Caco-2 (cell line): Measurements from ENCODE around the gene MAD1L1. TPM values are rescaled to one million over a fixed set of nuclear protein-coding genes. Genes with fewer than 3 reads are reported as not detected.

ENCODE experiments used
- BruUV-seq: library from RNA; stranded (reverse); fragments of 400-500 nt; replicated peaks from 2 replicates; lab custom pipeline; 2021; lab: Mats Ljungman, UMichigan
- CTCF ChIA-PET: fragments of 300-600 bp; sonication (Branson Sonifier 250); formaldehyde crosslinking; loops from one replicate; lab custom pipeline; 2022; ENCODE audit warnings: antibody characterized with exemption; lab: Charles Lee
- POLR2A ChIA-PET: fragments of 300-600 bp; sonication (Branson Sonifier 250); formaldehyde crosslinking; loops from one replicate; lab custom pipeline; 2022; ENCODE audit warnings: antibody characterized with exemption; lab: Charles Lee
- DNase-seq, 2 experiments: peaks; one replicate each; pipeline versions ENCODE4 v3.0.0 to v3.0.0-alpha.2; 2020 to 2022
- H3K27me3 ChIP-seq: replicated peaks from 2 replicates; pipeline ENCODE4 v1.6.0; 2011; ENCODE audit warnings: low read length; ENCODE audit not compliant: control insufficient read depth, insufficient read depth
- H3K36me3 ChIP-seq: 2 replicates; pipeline ENCODE4 v1.5.1; 2011; ENCODE audit warnings: low read length; ENCODE audit not compliant: control insufficient read depth, insufficient read depth
- H3K4me1 ChIP-seq: fragments of 250-450 bp; sonication (Bioruptor Pico); 2 replicates; pipeline ENCODE4 v1.5.1; 2020; ENCODE audit warnings: mild to moderate bottlenecking
- H3K4me3 ChIP-seq: 2 replicates; pipeline ENCODE4 v1.5.1; 2011; ENCODE audit warnings: low read depth, mild to moderate bottlenecking, control low read depth, low read length
- H3K9me3 ChIP-seq: fragments of 250-450 bp; sonication (Bioruptor Pico); 2 replicates; pipeline ENCODE4 v1.5.1; 2020; ENCODE audit warnings: mild to moderate bottlenecking, moderate library complexity
- H3K27ac Mint-ChIP-seq: one replicate; pipeline ENCODE4 v1.8.0; 2022; ENCODE audit warnings: mixed read lengths; ENCODE audit not compliant: unreplicated experiment
- H3K27me3 Mint-ChIP-seq: one replicate; pipeline ENCODE4 v1.8.0; 2022; ENCODE audit warnings: mixed read lengths; ENCODE audit not compliant: insufficient read depth, unreplicated experiment
- H3K36me3 Mint-ChIP-seq: one replicate; pipeline ENCODE4 v1.8.0; 2022; ENCODE audit warnings: mild to moderate bottlenecking, mixed read lengths; ENCODE audit not compliant: insufficient read depth, unreplicated experiment
- H3K4me1 Mint-ChIP-seq: one replicate; pipeline ENCODE4 v1.8.0; 2022; ENCODE audit warnings: low read depth, mixed read lengths; ENCODE audit not compliant: unreplicated experiment
- H3K4me3 Mint-ChIP-seq: one replicate; pipeline ENCODE4 v1.8.0; 2022; ENCODE audit warnings: mild to moderate bottlenecking, moderate library complexity, mixed read lengths; ENCODE audit not compliant: unreplicated experiment
- H3K9me3 Mint-ChIP-seq: one replicate; pipeline ENCODE4 v1.8.0; 2022; ENCODE audit warnings: mixed read lengths; ENCODE audit not compliant: unreplicated experiment
- CTCF ChIP-seq, 2 experiments: fragments of 200-600 bp in 1 of 2; IDR thresholded peaks; 1 replicate in 1 of 2; 2 replicates in 1 of 2; pipeline versions ENCODE4 v1.5.1 to v1.8.0; 2011 to 2022; ENCODE audit warnings: antibody characterized with exemption in 1 of 2, control low read depth in 1 of 2, inconsistent platforms in 1 of 2, low read depth in 1 of 2, low read length in 1 of 2, mild to moderate bottlenecking in 1 of 2, moderate library complexity in 1 of 2; ENCODE audit not compliant: insufficient read depth in 1 of 2, severe bottlenecking in 1 of 2, unreplicated experiment in 1 of 2
- intact Hi-C: fragments of 100-400 bp; cut with micrococcal nuclease; formaldehyde crosslinking; loops from one replicate; pipeline ENCODE4 v1.10.0; 2022; ENCODE audit not compliant: unreplicated experiment
- total RNA-seq: library from RNA; stranded (reverse); gene quantifications from 2 replicates; pipeline ENCODE4 v1.2.3, GENCODE V29; 2022

The MAD1L1 gene
- total RNA-seq, 1 experiment from 2014 or later: 58.6 TPM

DNA sequence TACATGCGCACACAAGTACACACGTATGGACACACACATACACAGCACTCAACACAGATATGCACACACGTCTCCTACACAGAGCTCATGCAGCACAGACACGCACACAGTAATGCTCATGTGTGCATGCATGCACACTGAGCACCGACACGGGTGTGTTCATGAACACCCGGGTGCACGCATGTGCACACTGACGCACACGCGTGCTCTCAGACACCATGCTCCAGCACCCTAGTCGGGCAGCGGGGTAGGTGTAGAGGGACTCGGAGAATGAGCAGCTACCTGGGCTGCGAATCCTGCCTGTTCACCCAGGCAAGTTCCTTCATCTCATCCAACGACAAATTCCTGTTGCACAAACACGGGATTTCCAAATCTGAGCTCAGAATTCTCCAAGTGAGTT, 184.7 kb downstream of the MAD1L1 start:
- H3K36me3 Mint-ChIP-seq: peaks cover 36% of the 10 kb centered on the region
- no peak overlapping the region for H3K27ac Mint-ChIP-seq
- H3K27me3 Mint-ChIP-seq: no peaks in the 10 kb centered on the region
- H3K4me1 ChIP-seq: no peaks in the 10 kb centered on the region
- no peaks in the 10 kb centered on the region for H3K27me3 ChIP-seq
- no peak for TF ChIP-seq CTCF (IDR thresholded peaks at IDR 0.05; ENCODE audit: insufficient read depth in 1 of 2, low read depth in 1 of 2, low read length in 1 of 2, severe bottlenecking in 1 of 2, unreplicated experiment in 1 of 2)
- H3K36me3 ChIP-seq: peaks cover 1% of the 10 kb centered on the region; the same call in 1 of the 2 replicates
- no peak overlapping the region for H3K4me3 Mint-ChIP-seq
- no peaks in the 10 kb centered on the region for H3K9me3 ChIP-seq
- intact Hi-C loops: no loop called here
- DNase-seq: no peak
- CTCF ChIA-PET: no interaction called here
- H3K4me1 Mint-ChIP-seq: no peaks in the 10 kb centered on the region
- H3K4me3 ChIP-seq: no peak overlapping the region
- no peaks in the 10 kb centered on the region for H3K9me3 Mint-ChIP-seq
- POLR2A ChIA-PET: no interaction called here
- BruUV-seq: no TSS peak

- BruUV-seq: no TSS peak
- TF ChIP-seq CTCF (IDR thresholded peaks at IDR 0.05; ENCODE audit: insufficient read depth in 1 of 2, low read depth in 1 of 2, low read length in 1 of 2, severe bottlenecking in 1 of 2, unreplicated experiment in 1 of 2): no peak
- intact Hi-C loops: no loop called here
- Histone ChIP-seq H3K36me3 (peaks cover 1% of the 10 kb centered on the region; the same call in 1 of the 2 replicates), H3K4me1 (no peaks in the 10 kb centered on the region), H3K27me3 (no peaks in the 10 kb centered on the region), H3K4me3 (no peak overlapping the region), H3K9me3 (no peaks in the 10 kb centered on the region)
- no peaks in the 10 kb centered on the region for H3K27me3 Mint-ChIP-seq
- H3K4me3 Mint-ChIP-seq: no peak overlapping the region
- H3K9me3 Mint-ChIP-seq: no peaks in the 10 kb centered on the region
- CTCF ChIA-PET: no interaction called here
- H3K4me1 Mint-ChIP-seq: no peaks in the 10 kb centered on the region
- POLR2A ChIA-PET: no interaction called here
- H3K36me3 Mint-ChIP-seq: peaks cover 38% of the 10 kb centered on the region
- no peak overlapping the region for H3K27ac Mint-ChIP-seq
- no peak for DNase-seq
These were observed 185.9 kb downstream of the MAD1L1 start for GRCh38 chr7:2046581-2047565.

DNA sequence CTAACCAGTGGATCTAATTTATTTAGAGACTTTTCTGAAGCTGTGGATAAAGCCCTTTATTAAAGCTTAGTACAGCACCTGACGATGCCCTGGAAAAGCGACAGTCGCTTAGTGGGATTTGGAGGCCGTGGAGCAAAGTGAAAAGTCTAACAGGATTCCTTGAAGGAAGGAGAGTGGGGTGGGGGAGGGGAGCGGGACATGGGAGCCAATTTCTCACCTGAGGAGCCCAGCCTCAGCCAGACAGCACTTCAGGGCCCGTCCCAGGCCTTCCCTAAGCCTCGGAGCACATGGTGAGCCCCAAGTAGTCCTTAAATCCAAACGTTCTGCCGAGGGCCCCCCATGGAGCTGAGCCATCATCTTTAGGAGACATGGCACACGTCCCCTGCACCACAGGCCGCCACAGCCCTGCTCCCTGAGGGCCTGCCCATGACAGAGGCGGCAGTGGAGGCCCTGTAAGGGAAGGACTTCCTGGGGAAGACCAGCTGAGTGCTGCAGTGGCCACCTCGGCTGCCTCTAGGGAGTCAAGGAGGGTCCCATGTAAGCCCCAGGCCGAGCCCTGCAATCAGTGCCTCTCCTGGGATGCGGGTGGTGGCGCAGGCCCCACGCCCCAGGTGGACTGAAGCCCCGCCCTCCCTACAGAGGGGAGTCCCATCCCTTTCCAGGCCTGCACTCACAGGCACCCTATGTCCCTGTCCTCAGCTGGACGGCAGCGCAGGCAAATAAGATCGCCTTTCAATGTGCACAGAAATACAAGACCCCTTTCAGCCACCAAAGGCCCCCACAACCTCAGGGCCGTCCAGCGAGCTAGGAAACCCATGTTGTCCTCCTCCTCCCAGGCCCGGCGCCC, 187.0 kb downstream of the MAD1L1 start:
- peaks cover 39% of the 10 kb centered on the region for H3K36me3 Mint-ChIP-seq
- H3K4me1 Mint-ChIP-seq: peaks cover 6% of the 10 kb centered on the region
- intact Hi-C loops: no loop called here
- H3K4me3 Mint-ChIP-seq: no peak overlapping the region
- Histone ChIP-seq H3K9me3 (no peaks in the 10 kb centered on the region), H3K27me3 (no peaks in the 10 kb centered on the region), H3K4me1 (no peaks in the 10 kb centered on the region), H3K4me3 (no peak overlapping the region), H3K36me3 (peaks cover 1% of the 10 kb centered on the region; the same call in 1 of the 2 replicates)
- no peaks in the 10 kb centered on the region for H3K9me3 Mint-ChIP-seq
- no TSS peak for BruUV-seq
- CTCF ChIA-PET: no interaction called here
- H3K27me3 Mint-ChIP-seq: no peaks in the 10 kb centered on the region
- POLR2A ChIA-PET: no interaction called here
- peak in 1 of 2 experiments; percentile 22 for DNase-seq
- no peak overlapping the region for H3K27ac Mint-ChIP-seq
- no peak for TF ChIP-seq CTCF (IDR thresholded peaks at IDR 0.05; ENCODE audit: insufficient read depth in 1 of 2, low read depth in 1 of 2, low read length in 1 of 2, severe bottlenecking in 1 of 2, unreplicated experiment in 1 of 2)
